T-cell (primary cell): ENCODE data around the gene APOBEC3C. TPM values are rescaled to one million over a fixed set of nuclear protein-coding genes. Genes with fewer than 3 reads are reported as not detected.
"Not testable (repeated sequence)": the region's sequence is repeated elsewhere in the genome, so short reads cannot be mapped to it uniquely, and the experiment has no call there.

Source experiments
- ATAC-seq, 4 experiments: fragments of 200-7000 bp in 3 of 4; fragments of 150-1000 bp in 1 of 4; cut with Tn5 transposase; replicated peaks in 1 of 4; 1 replicate in 3 of 4; 2 replicates in 1 of 4; pipeline ENCODE4 v1.10.0; 2021; ENCODE audit warnings: moderate library complexity in 3 of 4, mild to moderate bottlenecking in 2 of 4, moderate number of reproducible peaks in 1 of 4
- CTCF ChIA-PET, 2 donors: fragments of 300-600 bp; sonication (Branson Sonifier 250); formaldehyde crosslinking; loops; one replicate each; lab custom pipeline; 2022; ENCODE audit warnings: antibody characterized with exemption in 2 of 2; lab: Charles Lee
- POLR2A ChIA-PET, 2 donors: fragments of 300-600 bp; sonication (Branson Sonifier 250); formaldehyde crosslinking; loops; one replicate each; lab custom pipeline; 2022; ENCODE audit warnings: antibody characterized with exemption in 2 of 2; lab: Charles Lee
- DNase-seq, 35 experiments: peaks; one replicate each; pipeline versions ENCODE4 v3.0.0 to v3.0.0-alpha.2; 2013 to 2023
- H3K27ac ChIP-seq: one replicate; pipeline ENCODE4 v1.5.1; 2013; ENCODE audit warnings: low read length
- H3K27me3 ChIP-seq, 2 experiments: replicated peaks in 1 of 2; 1 replicate in 1 of 2; 2 replicates in 1 of 2; pipeline versions ENCODE4 v1.6.1 to v1.7.0; 2013; ENCODE audit warnings: low read length in 1 of 2, mixed read lengths in 1 of 2; ENCODE audit not compliant: control insufficient read depth in 2 of 2, insufficient read depth in 2 of 2; ENCODE audit errors: extremely low read depth in 1 of 2
- H3K36me3 ChIP-seq, 2 donors: 1 replicate in 1 of 2; 2 replicates in 1 of 2; pipeline versions ENCODE4 v1.6.1 to v1.7.0; 2013; ENCODE audit warnings: low read length in 1 of 2; ENCODE audit not compliant: control insufficient read depth in 2 of 2, insufficient read depth in 1 of 2; ENCODE audit errors: extremely low read depth in 1 of 2
- H3K4me1 ChIP-seq, 2 experiments: 1 replicate in 1 of 2; 2 replicates in 1 of 2; pipeline versions ENCODE4 v1.6.1 to v1.7.0; 2013; ENCODE audit warnings: low read length in 2 of 2, mixed read lengths in 1 of 2; ENCODE audit not compliant: insufficient read depth in 2 of 2, control insufficient read depth in 1 of 2; ENCODE audit errors: extremely low read depth in 1 of 2
- H3K4me3 ChIP-seq, 2 donors: 1 replicate in 1 of 2; 2 replicates in 1 of 2; pipeline versions ENCODE4 v1.5.1 to v1.7.0; 2013; ENCODE audit warnings: mild to moderate bottlenecking in 2 of 2, low read length in 1 of 2, moderate library complexity in 1 of 2; ENCODE audit not compliant: control insufficient read depth in 1 of 2; ENCODE audit errors: extremely low read depth in 1 of 2
- H3K9me3 ChIP-seq: 2 replicates; pipeline ENCODE4 v1.7.0; 2013
- H3K27ac Mint-ChIP-seq, 2 donors: one replicate each; pipeline ENCODE4 v1.8.0; 2020 to 2021; ENCODE audit warnings: mild to moderate bottlenecking in 2 of 2, mixed read lengths in 2 of 2
- H3K27me3 Mint-ChIP-seq, 2 donors: one replicate each; pipeline ENCODE4 v1.8.0; 2021 to 2022; ENCODE audit warnings: mixed read lengths in 2 of 2
- H3K36me3 Mint-ChIP-seq: one replicate; pipeline ENCODE4 v1.8.0; 2021; ENCODE audit warnings: mixed read lengths
- H3K4me1 Mint-ChIP-seq, 3 donors: one replicate each; pipeline ENCODE4 v1.8.0; 2020 to 2022; ENCODE audit warnings: mixed read lengths in 3 of 3, mild to moderate bottlenecking in 1 of 3
- H3K4me3 Mint-ChIP-seq, 3 donors: one replicate each; pipeline ENCODE4 v1.8.0; 2020 to 2022; ENCODE audit warnings: mild to moderate bottlenecking in 3 of 3, mixed read lengths in 3 of 3, moderate library complexity in 3 of 3
- H3K9me3 Mint-ChIP-seq, 3 donors: one replicate each; pipeline ENCODE4 v1.8.0; 2020 to 2022; ENCODE audit warnings: mixed read lengths in 3 of 3
- WGBS: methylation state at CpG from one replicate; pipeline ENCODE4 v1.1.5; 2013; ENCODE audit warnings: missing lambda C conversion rate; ENCODE audit not compliant: insufficient coverage; 5-methylcytosine and 5-hydroxymethylcytosine counted together
- total RNA-seq, 35 experiments: library from RNA in 6 of 35; stranded (reverse) in 6 of 35; fragments of 120-200 nt in 1 of 35; gene quantifications; one replicate each; pipeline versions ENCODE4 v1.2.1 to v1.2.4 and lab custom pipeline; 2013 to 2026

APOBEC3C gene
- total RNA-seq, 5 donors from 2014 or later (not counting 1 experiment from before 2014, with no cell fraction given): 32.9 to 61.7 (median 52.1) TPM

DNA sequence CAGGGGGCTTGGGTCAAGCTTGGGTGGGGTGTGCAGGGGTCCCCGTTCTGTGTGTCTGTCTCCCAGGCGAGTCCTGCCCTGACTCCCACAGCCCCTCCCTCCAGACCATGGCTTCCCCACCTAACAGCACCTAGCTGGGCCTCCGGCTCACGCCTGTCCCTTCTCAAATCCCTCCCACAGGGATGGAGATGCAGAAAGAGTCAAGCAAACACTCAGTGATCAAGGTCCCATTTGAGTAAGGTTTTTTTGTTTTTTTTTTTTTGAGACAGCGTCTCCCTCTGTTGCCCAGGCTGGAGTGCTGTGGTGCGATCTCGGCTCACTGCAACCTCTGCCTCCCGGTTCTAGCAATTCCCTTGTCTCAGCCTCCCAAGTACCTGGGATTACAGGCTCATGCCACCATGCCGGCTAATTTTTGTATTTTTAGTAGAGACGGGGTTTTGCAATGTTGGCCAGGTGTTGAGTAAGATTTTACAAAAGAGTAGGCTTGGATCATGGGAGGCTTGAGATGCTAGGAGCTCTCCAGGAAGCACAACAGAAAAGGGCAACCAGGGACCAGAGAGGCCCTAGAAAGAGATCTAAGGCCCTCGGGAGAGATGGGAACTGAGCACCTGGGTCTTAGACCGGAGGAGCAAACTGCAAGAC is 12.6 kb downstream of the APOBEC3C start:
- Mint-ChIP-seq H3K27ac (peak overlapping the region; percentile 68 to 78), H3K36me3 (peaks cover 16% of the 10 kb centered on the region), H3K4me3 (no peak overlapping the region), H3K4me1 (peaks cover 35 to 47% (median 42%) of the 10 kb centered on the region in 3 donors), H3K27me3 (no peaks in the 10 kb centered on the region), H3K9me3 (no peaks in the 10 kb centered on the region)
- Histone ChIP-seq H3K36me3 (peaks cover 0 to 26% of the 10 kb centered on the region in 2 donors), H3K4me1 (peaks cover 12 to 53% of the 10 kb centered on the region in 2 experiments), H3K27me3 (no peaks in the 10 kb centered on the region), H3K9me3 (no peaks in the 10 kb centered on the region), H3K27ac (no peak overlapping the region), H3K4me3 (no peak overlapping the region)
- ChIA-PET CTCF (no interaction called here), POLR2A (no interaction called here)
- DNase-seq: no peak
- ATAC-seq: no peak
- 94% methylated on average over 3 of the region's 12 CpGs for WGBS

DNA sequence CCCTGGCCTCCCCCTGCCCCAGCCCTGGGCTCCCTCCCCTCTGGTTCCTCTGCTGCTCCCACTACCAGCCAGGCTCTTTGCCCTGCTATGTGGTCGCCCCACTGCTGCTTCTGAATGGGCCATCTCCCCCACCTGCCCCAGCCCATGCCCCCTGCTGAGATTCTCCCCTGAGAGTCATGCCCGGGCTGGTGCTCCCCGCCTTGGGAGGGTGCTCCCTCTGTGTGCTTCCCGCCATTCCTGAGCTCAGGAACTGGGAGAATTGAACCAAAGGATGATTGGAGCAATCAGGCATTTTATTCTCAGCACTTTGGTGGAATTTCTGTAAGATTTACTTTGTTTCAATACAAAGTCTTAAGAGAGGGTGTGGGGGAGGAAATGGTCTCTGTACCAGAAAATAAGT is 13.7 kb downstream of the APOBEC3C start:
- peaks cover 0 to 29% of the 10 kb centered on the region in 2 donors for H3K36me3 ChIP-seq
- Mint-ChIP-seq H3K36me3 (peaks cover 19% of the 10 kb centered on the region), H3K4me3 (no peak overlapping the region), H3K9me3 (no peaks in the 10 kb centered on the region), H3K27me3 (no peaks in the 10 kb centered on the region), H3K27ac (peak overlapping the region; percentile 27 to 80), H3K4me1 (peaks cover 28 to 37% (median 31%) of the 10 kb centered on the region in 3 donors)
- no peak overlapping the region for H3K27ac ChIP-seq
- H3K27me3 ChIP-seq: no peaks in the 10 kb centered on the region
- CTCF ChIA-PET: interaction anchor here in 1 of 2 donors (0.6 kb wide), 1 partner anchor 88 kb away, joined by 5 read pairs; no protein-coding TSS in a partner anchor
- POLR2A ChIA-PET: no interaction called here
- ATAC-seq (no peak), DNase-seq (no peak)
- no peaks in the 10 kb centered on the region for H3K9me3 ChIP-seq
- WGBS: 100% methylated on average over 2 of the region's 4 CpGs
- peaks cover 4 to 42% of the 10 kb centered on the region in 2 experiments for H3K4me1 ChIP-seq
- H3K4me3 ChIP-seq: no peak overlapping the region

GRCh38 chr22:39028281-39028680 is 14.2 kb downstream of the APOBEC3C start:
- Histone ChIP-seq H3K27ac (no peak overlapping the region), H3K9me3 (no peaks in the 10 kb centered on the region), H3K4me3 (no peak overlapping the region), H3K4me1 (peaks cover 4 to 36% of the 10 kb centered on the region in 2 experiments), H3K36me3 (peaks cover 0 to 34% of the 10 kb centered on the region in 2 donors), H3K27me3 (no peaks in the 10 kb centered on the region)
- DNase-seq: no peak
- WGBS: 98% methylated on average over 6 of the region's 11 CpGs
- ChIA-PET POLR2A (no interaction called here), CTCF (interaction anchor here (0.5 to 0.6 kb wide), 2 partner anchors 87 to 100 kb away, joined by 4 to 5 read pairs; no protein-coding TSS in a partner anchor)
- peaks cover 23% of the 10 kb centered on the region for H3K36me3 Mint-ChIP-seq
- ATAC-seq: no peak
- H3K27me3 Mint-ChIP-seq: no peaks in the 10 kb centered on the region
- peak overlapping the region; percentile 27 to 80 for H3K27ac Mint-ChIP-seq
- H3K4me3 Mint-ChIP-seq: no peak overlapping the region
- H3K9me3 Mint-ChIP-seq: no peaks in the 10 kb centered on the region
- H3K4me1 Mint-ChIP-seq: peaks cover 28 to 35% (median 30%) of the 10 kb centered on the region in 3 donors

DNA sequence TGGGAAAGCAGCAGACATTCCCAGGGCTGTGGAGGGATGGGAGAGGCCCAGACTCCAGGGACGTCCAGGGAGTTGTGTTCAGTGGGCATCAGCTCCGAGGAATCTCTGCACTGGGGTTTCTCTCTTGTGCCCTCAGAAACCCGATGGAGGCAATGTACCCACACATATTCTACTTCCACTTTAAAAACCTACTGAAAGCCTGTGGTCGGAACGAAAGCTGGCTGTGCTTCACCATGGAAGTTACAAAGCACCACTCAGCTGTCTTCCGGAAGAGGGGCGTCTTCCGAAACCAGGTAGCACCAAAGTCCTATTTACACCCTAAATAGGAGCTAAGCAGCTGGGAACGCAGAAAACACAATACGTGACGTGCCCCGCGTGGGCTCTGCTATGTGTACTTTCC is 15.2 kb downstream of the APOBEC3C start:
- Histone ChIP-seq H3K27ac (no peak overlapping the region), H3K4me1 (peaks cover 4 to 27% of the 10 kb centered on the region in 2 experiments), H3K27me3 (no peaks in the 10 kb centered on the region), H3K36me3 (peaks cover 0 to 25% of the 10 kb centered on the region in 2 donors), H3K4me3 (no peak overlapping the region), H3K9me3 (no peaks in the 10 kb centered on the region)
- 88% methylated on average over 11 of the region's 13 CpGs for WGBS
- H3K27me3 Mint-ChIP-seq: no peaks in the 10 kb centered on the region
- H3K9me3 Mint-ChIP-seq: no peaks in the 10 kb centered on the region
- no peak for DNase-seq
- H3K36me3 Mint-ChIP-seq: peaks cover 15% of the 10 kb centered on the region
- H3K27ac Mint-ChIP-seq: no peak overlapping the region
- no peak overlapping the region for H3K4me3 Mint-ChIP-seq
- ChIA-PET CTCF (no interaction called here), POLR2A (no interaction called here)
- peaks cover 22 to 27% (median 22%) of the 10 kb centered on the region in 3 donors for H3K4me1 Mint-ChIP-seq
- ATAC-seq: no peak

- ChIA-PET POLR2A (interaction anchor here in 1 of 2 donors (0.6 kb wide), 1 partner anchor 9 kb away, joined by 7 read pairs; no protein-coding TSS in a partner anchor), CTCF (no interaction called here)
- Histone ChIP-seq H3K4me1 (peaks cover 0 to 12% of the 10 kb centered on the region in 2 experiments), H3K4me3 (no peak overlapping the region), H3K36me3 (peaks cover 0 to 22% of the 10 kb centered on the region in 2 donors), H3K27ac (no peak overlapping the region), H3K27me3 (no peaks in the 10 kb centered on the region), H3K9me3 (no peaks in the 10 kb centered on the region)
- ATAC-seq: no peak
- 94% methylated on average over 3 of the region's 14 CpGs for WGBS
- Mint-ChIP-seq H3K4me1 (peaks cover 8 to 13% (median 8%) of the 10 kb centered on the region in 3 donors), H3K4me3 (no peak overlapping the region), H3K36me3 (peaks cover 12% of the 10 kb centered on the region), H3K27ac (no peak overlapping the region), H3K27me3 (no peaks in the 10 kb centered on the region), H3K9me3 (no peaks in the 10 kb centered on the region)
- DNase-seq: no peak
These were observed 16.6 kb downstream of the APOBEC3C start for GRCh38 chr22:39030705-39031104.

DNA sequence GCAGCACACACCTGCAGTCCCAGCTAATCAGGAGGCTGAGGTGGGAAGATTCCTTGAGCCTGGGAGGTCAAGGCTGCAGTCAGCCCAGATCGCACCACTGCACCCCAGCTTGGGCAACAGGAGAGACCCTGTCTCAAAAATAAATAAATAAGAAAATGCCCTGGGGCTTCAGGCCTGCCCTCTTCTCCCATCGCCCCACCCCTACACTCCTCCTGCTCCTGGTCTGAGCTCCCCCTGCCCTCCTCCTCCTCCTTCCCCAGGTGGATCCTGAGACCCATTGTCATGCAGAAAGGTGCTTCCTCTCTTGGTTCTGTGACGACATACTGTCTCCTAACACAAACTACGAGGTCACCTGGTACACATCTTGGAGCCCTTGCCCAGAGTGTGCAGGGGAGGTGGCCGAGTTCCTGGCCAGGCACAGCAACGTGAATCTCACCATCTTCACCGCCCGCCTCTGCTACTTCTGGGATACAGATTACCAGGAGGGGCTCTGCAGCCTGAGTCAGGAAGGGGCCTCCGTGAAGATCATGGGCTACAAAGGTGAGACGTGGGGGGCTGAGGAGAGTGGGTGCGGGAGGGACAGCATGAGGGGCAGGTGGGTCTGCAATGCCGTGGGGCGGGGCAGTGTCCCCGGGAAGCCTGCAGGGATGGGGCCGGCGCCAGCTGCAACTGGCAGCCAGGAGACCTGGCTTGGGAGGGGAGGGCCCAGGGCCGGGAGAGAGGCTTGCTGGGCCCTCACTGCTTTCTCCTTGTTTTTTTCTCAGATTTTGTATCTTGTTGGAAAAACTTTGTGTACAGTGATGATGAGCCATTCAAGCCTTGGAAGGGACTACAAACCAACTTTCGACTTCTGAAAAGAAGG is 17.6 kb downstream of the APOBEC3C start:
- CTCF ChIA-PET, DNase-seq, H3K27ac Mint-ChIP-seq, H3K27me3 Mint-ChIP-seq, H3K27ac ChIP-seq, H3K9me3 ChIP-seq, H3K4me3 ChIP-seq, H3K27me3 ChIP-seq, H3K36me3 Mint-ChIP-seq, POLR2A ChIA-PET, H3K9me3 Mint-ChIP-seq, ATAC-seq, H3K4me3 Mint-ChIP-seq: not testable (repeated sequence)
- H3K4me1 ChIP-seq: peaks cover 0 to 11% of the 10 kb centered on the region in 2 experiments
- peaks cover 4 to 12% (median 5%) of the 10 kb centered on the region in 3 donors for H3K4me1 Mint-ChIP-seq
- 97% methylated on average over 11 of the region's 18 CpGs for WGBS
- peaks cover 0 to 20% of the 10 kb centered on the region in 2 donors for H3K36me3 ChIP-seq
